ENCODE data around the gene CCR7.
A peak's percentile ranks its signal among the peaks of the same experiment; 100 is the strongest.
"Not testable (repeated sequence)": the region's sequence is repeated elsewhere in the genome, so short reads cannot be mapped to it uniquely, and the experiment has no call there.

The CCR7 gene

DNA sequence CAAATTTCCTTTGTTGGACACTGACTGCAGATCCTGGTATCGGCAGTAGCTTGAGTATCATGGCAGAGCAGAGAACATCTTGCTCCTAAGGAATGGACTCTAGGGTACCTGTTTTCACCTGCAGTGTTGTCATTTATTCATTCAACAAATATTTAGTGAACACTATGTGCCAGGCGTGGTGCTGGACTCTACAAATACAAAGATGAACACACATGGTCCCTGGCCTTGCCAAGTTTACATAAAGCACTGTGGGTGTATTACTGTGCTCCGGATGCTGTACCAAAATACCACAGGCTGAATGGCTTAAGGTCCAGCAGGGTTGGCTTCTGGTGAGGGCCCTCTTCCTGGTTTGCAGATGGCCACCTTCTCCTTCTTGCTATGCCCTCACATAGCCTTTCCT is 14.2 kb upstream of the CCR7 start:
- TF ChIP-seq, protein P1, sequence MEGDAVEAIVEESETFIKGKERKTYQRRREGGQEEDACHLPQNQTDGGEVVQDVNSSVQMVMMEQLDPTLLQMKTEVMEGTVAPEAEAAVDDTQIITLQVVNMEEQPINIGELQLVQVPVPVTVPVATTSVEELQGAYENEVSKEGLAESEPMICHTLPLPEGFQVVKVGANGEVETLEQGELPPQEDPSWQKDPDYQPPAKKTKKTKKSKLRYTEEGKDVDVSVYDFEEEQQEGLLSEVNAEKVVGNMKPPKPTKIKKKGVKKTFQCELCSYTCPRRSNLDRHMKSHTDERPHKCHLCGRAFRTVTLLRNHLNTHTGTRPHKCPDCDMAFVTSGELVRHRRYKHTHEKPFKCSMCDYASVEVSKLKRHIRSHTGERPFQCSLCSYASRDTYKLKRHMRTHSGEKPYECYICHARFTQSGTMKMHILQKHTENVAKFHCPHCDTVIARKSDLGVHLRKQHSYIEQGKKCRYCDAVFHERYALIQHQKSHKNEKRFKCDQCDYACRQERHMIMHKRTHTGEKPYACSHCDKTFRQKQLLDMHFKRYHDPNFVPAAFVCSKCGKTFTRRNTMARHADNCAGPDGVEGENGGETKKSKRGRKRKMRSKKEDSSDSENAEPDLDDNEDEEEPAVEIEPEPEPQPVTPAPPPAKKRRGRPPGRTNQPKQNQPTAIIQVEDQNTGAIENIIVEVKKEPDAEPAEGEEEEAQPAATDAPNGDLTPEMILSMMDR (IDR thresholded peaks at IDR 0.05; ENCODE audit: borderline replicate concordance, control extremely low read depth, extremely low read depth, insufficient read depth, missing control alignments), result no peak
- in situ Hi-C loops (cut with MboI; ENCODE audit: low sequenced_read_pairs, unreplicated experiment), result no loop called here
- no peak for DNase-seq (ENCODE audit: low spot score)

DNA sequence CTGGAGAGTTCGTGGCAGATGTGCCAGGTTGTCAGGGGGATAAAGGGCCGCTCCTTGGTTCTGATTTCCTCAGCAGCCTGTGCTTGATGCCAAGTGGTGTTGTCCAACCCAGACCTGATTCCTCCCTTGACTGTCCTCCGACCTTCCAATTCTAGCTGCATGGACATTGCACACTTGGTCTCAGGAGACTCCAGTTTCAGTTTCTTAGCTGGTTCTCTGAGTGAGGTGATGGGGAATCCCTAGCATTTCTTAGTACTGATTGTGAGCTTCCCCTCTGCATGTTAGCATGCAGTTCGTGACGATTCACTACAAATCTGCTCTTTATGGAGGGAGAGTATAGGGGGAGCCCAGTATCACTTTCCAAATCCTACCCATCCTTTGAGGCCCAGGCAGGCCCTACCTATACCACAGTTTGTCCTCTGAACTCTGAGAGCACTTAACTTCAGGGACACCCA is 12.4 kb upstream of the CCR7 start:
- in situ Hi-C loops (cut with MboI; ENCODE audit: low sequenced_read_pairs, unreplicated experiment), result no loop called here
- TF ChIP-seq, protein P1 (IDR thresholded peaks at IDR 0.05; ENCODE audit: borderline replicate concordance, control extremely low read depth, extremely low read depth, insufficient read depth, missing control alignments), result no peak
- DNase-seq (ENCODE audit: low spot score), result peak; percentile 50

DNA sequence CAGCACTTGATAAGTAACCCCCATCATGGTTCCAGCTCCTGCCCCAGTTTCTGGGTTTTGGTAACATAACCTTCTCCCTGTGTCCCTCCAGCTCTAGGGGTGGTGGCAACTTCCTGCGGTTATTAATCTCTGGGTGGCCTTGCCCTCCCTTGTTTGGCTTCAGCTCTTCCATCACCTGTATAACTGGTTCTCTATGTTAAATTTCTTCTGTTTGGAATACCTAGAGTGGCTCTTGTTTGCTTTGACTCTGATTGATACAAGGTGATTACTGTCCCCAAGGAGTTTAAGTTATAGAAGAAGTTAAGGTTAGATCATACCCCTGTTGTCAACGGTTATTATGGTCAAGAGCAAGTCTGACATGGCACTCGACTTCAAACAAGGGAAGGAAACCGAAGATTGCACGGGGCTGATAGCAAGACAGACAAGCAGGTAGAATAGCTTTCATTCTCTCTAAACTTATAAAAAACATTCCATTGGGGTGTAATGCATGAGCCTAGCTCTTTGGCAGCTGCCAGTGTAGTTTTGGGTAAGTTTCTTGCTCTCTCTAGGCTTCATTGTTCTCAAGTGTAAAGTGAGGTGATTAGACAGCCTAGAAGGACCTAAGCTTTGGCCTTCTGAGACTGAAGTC is 11.0 kb upstream of the CCR7 start:
- in situ Hi-C loops (cut with MboI; ENCODE audit: low sequenced_read_pairs, unreplicated experiment), result no loop called here
- TF ChIP-seq, protein P1 (IDR thresholded peaks at IDR 0.05; ENCODE audit: borderline replicate concordance, control extremely low read depth, extremely low read depth, insufficient read depth, missing control alignments), result no peak
- DNase-seq (ENCODE audit: low spot score), result no peak

DNA sequence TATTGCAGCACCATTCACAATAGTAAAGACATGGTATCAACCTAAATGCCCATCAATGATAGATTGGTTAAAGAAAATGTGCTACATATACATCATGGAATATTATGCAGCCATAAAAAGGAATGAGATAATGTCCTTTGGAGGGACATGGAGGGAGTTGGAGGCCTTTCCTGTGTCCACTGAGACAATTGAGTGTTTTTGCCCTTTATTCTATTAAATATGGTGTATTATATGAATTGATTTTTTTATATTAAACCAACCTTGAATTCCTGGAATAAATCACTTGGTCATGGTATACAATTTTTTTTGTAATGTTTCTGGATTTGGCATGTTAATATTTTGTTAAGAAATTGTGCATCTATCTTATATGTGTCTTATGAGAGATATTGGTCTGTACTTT is 9.0 kb upstream of the CCR7 start:
- DNase-seq (ENCODE audit: low spot score), result no peak
- TF ChIP-seq, protein P1 (IDR thresholded peaks at IDR 0.05; ENCODE audit: borderline replicate concordance, control extremely low read depth, extremely low read depth, insufficient read depth, missing control alignments), result no peak
- in situ Hi-C loops (cut with MboI; ENCODE audit: low sequenced_read_pairs, unreplicated experiment), result no loop called here

DNA sequence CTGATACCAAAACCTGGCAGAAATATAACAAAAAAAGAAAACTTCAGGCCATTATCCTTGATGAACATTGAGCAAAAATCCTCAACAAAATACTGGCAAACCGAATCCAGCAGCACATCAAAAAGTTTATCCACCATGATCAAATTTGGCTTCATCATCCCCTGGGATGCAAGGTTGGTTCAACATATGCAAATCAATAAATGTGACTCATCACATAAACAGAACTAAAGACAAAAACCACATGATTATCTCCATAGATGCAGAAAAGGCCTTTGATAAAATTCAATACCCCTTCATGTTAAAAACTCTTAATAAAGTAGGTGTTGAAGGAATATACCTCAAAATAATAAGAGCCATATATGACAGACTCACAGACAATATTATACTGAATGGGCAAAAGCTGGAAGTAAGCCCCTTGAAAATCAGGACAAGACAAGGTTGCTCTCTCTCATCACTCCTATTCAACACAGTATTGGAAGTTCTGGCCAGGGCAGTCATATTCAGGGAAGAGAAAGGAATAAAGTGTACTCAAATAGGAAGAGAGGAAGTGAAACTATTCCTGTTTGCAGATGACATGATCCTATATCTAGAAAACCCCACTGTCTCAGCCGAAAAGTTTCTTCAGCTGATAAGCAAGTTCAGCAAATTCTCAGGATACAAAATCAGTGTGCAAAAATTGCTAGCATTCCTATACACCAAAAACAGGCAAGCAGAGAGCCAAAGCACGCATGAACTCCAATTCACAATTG is 7.1 kb upstream of the CCR7 start:
- DNase-seq (ENCODE audit: low spot score); in situ Hi-C loops (cut with MboI; ENCODE audit: low sequenced_read_pairs, unreplicated experiment): not testable (repeated sequence)

DNA sequence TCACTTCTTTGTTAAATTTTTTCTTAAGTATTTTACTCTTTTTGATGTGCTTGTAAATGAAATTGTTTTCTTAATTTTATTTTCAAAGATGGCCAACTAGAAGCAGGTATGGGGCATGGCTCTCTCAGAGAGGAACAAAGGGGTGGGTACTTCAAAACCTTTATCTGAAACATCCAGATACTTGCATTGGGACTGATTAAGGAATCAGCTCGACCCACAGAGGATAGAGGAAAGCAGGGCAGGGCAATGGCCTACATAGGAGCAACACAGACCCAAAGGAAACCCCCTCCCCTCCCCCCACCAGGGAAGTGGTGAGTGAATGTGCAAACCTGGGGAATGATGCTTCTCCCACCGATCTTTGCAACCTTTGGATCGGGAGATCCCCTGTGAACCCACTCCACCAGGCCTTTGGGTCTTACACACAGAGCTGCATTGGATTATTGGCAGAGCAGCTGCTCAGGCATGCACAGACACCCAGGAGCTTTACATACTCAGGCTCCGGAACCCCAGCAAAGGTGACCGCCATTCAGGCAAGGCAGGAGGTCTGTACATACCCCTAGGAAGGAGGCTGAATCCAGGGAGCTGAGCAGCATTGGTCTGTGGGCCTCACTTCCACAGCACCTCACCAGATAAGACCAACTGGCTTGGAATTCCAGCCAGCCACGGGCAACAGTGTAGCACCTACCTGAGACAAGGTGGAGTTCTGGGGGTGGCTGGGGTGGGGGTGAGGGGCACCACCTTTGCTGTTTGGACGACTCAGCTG is 3.0 kb upstream of the CCR7 start:
- DNase-seq (ENCODE audit: low spot score), result no peak
- TF ChIP-seq, protein P1 (IDR thresholded peaks at IDR 0.05; ENCODE audit: borderline replicate concordance, control extremely low read depth, extremely low read depth, insufficient read depth, missing control alignments), result no peak
- in situ Hi-C loops (cut with MboI; ENCODE audit: low sequenced_read_pairs, unreplicated experiment), result loop anchor here (5.0 kb wide), 1 partner anchor 44 kb away; no protein-coding TSS in a partner anchor

Data from GM13976 (cell line).